Activated T-helper 1 cell treated with anti-CD3 and anti-CD28 coated beads, Interleukin-2, amount 50 U/mL, for 16 hours (primary cell): ENCODE data around the gene LRRC1.

Experiments
- DNase-seq, 2 donors: peaks; one replicate each; pipeline ENCODE4 v3.0.0-alpha.2; 2020; ENCODE audit warnings: low read depth in 1 of 2, low spot score in 1 of 2

Gene LRRC1

DNA sequence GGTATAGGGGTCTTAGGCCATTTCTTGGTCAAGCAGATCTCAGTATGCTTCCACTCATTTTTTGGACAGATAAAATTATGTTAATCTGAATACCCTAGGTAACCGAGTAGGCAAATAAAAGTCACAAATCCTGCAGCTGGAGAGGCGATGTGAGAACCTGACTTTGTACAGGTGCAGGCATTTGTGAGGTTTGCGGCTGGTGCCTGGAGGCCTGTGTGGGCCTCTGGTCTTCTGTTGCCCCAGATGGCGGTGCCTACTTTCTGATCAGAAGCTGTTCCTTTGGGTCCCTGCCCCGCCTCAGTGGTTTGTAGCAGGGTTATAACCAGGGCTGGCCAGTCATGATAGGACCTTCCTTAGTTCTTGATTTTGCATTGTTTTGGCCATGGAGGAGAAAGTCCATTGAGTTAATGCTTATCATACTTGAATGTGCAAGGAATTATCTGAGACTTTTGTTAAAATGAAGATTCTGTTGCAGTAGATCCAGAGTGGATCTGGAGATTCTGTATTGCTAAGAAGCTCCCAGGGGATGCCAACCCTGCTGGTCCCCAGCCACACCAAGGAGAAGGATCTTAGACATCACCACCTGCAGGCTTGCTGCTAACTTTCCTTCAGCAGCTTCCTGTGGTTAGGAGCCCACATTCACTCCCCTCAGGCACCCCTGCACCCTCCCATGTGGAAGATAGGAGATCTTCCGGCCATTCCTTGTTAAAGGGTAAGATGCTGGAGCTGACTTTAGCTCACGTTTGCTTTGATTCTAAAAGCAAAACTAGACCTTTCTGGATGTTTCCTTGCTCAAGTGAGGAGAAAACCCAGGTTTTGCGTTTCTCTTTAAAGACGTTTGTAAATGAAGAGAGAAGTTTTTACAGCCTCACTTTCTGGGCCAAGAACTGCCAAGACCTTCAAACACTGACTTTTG, 50.7 kb downstream of the LRRC1 start:
- DNase-seq: no peak

DNA sequence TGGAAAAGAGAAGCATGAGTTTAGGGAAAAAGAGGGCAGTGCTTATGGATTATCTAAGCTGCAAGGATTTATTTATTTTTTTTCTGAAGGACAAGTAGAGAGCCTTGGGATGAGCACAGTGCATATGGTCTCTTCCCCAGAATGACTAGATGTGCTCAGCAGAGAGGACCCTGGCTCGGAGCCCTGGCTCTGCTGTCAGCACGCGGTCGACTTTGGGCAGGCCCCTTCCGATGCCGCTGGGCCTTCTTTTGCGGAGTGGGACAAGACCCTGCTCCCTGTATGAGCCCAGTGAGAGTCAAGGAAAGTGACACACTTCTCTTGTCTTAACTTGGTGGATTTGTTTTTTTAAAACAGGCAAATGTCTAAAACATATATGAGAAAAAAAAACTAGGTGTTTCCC, 51.4 kb downstream of the LRRC1 start:
- no peak for DNase-seq

GRCh38 chr6:53847796-53848314, 53.0 kb downstream of the LRRC1 start:
- no peak for DNase-seq

GRCh38 chr6:53850527-53850926, 55.7 kb downstream of the LRRC1 start:
- DNase-seq: no peak

DNA sequence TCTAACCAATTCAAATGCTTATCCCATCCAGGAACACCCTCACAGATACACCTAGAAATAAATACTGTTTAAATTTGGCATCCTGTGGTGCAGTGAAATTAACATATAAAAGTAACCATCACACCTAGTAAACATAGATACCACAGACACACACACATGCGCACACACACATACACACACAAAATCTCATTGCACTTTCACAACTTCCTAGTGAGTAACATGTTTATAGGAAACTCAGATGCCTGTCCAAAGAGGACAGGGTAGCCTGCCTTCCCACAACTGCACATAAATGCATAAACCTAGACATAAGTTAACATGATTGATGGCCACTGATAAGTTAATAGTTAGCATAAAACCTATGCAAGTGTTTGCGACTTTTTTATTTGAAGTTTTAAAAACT, 56.8 kb downstream of the LRRC1 start:
- no peak for DNase-seq

DNA sequence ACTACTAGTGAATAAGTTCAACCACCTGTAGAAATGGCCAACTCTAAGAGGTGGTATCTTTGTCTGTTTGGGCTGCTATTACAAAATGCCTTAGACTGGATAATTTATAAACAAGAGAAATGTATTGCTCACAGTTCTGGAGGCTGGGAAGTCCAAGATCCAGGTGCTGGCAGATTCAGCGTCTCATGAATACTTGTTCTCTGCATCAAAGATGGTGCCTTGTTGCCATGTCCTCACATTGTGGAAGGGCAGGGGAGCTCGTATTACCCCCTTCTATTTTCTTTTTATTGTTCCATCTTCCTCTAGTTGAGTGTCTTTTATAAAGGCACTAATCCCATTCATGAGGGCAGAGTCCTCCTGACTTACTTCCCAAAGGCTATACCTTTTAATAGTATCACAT, 58.0 kb downstream of the LRRC1 start:
- no peak for DNase-seq

GRCh38 chr6:53854843-53855567, 60.2 kb downstream of the LRRC1 start:
- DNase-seq: no peak

- DNase-seq: no peak
Measured at GRCh38 chr6:53855940-53856339, 61.1 kb downstream of the LRRC1 start.

DNA sequence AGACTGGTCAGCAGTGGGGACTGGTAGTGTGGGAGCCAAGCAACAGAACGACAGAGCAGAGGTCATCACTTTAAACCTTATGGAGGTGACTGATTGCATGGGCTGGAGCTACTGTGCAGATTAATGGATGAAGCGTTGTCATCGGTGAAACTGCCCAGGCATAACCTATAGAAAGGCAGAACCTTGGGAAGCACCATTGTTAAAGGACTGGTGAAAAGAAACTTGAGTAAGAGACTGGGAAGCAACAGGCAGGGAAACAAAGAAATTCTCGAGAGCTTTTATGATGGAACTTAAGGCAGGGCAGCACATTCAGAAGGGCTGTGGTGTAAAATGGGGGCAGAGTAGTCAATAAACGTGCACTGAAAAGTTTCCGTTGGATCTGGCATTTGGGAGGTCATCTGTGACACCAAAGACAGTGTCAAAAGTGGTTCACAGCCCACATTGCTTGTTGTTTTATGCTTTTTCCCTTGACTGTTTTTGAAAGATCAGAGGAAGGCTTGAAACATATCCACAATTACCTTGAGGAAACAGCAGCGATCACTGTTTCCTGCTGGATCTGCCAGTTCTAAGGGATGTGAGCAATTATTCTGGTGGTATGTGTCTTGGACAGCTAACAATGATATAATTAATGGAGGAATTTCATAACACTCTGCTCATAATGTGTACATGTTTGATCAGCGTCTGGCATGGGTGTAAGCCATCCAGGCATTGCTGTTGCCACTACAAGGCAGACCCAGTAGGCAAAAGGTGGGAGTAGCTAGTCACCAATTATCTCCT, 62.7 kb downstream of the LRRC1 start:
- no peak for DNase-seq

- no peak for DNase-seq
Measured at GRCh38 chr6:53858196-53858595, 63.4 kb downstream of the LRRC1 start.

DNA sequence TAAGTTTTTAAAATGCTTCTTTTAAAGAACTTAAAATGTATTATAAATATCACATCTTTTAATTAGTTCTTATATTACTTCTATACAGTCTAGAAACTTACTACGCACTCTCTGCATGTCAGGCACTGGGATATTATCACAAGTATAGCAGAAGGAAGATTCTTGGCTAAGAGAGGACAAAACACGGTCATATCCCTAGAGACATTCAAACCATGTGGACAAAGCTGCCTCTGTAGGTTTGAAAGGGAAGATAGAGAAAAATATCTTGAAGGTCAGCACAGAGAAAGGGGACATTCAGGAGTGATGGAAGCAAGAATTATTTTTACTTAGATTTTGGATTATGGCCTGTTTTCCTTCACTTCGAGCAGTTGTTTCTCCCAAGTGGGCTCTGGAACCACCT, 64.1 kb downstream of the LRRC1 start:
- no peak for DNase-seq

DNA sequence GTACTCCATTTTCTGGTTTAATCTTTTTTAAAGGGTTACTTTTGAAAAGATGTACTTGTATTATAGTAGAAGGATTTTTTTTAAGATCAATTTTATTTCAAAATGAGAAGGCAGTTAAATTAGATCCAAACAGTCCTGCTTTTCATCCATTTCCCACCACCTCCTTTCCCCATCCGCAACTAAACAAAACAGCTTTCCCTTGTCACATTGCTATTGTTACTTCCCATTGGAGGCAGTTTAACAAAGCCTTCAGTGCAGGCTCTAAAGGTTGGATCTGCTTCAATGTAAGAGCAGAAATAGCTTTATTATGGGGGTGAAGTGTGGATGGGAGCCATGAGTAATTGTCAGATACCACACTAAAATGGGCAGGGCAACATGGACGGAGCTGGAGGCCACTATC, 65.7 kb downstream of the LRRC1 start:
- no peak for DNase-seq

- DNase-seq: no peak
Measured at GRCh38 chr6:53861518-53861917, 66.7 kb downstream of the LRRC1 start.

DNA sequence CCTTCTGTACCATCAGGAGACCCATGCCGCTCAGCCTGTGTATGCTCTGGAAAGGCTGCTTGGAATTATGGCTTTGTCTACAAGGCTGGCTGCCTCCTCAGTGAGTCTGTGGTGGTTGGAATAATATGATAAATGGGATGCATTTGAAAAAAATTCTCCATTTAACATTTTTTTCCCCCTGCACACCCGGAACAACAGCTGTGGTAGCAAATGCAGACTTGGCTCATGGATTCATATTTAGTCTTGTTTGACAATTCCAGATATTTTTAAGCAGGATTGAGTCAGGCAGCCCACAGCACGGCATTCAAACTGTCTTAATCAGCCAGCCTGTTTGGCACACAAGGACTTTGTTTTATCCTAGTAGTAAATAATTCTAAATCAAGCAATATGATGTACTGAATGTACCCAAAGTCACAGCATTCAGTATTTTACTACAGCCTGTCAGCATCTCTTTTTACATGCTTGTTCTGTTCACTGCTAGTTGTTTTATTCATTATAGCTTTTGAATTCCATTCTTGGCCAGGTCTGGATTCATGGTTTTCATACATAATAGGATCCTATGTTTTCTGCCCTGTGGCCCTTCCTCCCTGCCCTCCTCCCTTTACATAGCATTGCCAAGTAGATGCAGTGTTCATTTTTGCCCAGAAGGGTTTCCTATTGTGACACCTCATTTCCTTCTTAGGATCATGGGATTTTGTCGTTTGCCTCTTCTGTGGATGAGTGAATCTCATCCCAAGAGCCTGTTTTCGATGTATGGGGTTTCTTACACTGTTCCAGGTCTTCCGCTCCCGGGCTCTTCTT, 68.1 kb downstream of the LRRC1 start:
- DNase-seq: no peak

DNA sequence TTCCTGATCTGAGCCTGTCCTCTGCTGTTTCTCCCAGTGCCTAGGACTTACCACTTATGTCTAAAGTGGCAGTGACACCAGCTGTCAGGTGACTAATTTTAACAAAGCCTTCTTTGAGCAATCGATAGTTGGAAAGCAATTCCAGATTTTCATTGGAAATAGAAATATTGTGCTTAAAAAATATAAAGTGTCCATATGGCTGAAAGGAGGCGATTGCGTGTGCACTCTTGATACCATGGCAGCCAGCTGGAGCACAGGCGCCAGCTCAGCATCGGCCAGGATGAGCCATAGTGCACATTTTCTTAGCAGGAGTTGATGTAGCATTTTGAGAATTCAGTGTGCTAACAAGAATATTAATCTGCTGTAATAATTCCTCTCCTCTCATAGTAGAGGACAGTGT, 70.0 kb downstream of the LRRC1 start:
- DNase-seq: no peak

DNA sequence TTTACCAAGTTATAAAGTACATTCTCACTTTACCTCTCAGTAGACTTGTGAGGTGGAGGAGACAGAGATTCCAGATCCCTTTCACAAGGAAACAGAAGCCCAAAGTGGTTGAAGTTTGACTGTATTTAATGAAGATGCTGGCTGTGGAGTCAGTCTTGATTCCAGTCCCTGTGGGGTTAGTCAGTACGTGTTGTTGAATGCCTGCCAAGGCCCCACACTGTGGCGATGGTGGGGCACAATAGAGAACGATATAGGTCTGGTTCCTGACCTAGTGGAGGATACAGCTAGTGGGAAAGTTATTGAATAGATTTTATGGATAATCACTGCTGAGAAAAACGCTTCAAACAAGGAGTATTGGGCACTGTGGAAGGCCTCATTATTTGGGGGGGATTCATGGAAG, 71.4 kb downstream of the LRRC1 start:
- DNase-seq: no peak

GRCh38 chr6:53868626-53869025, 73.8 kb downstream of the LRRC1 start:
- DNase-seq: no peak

DNA sequence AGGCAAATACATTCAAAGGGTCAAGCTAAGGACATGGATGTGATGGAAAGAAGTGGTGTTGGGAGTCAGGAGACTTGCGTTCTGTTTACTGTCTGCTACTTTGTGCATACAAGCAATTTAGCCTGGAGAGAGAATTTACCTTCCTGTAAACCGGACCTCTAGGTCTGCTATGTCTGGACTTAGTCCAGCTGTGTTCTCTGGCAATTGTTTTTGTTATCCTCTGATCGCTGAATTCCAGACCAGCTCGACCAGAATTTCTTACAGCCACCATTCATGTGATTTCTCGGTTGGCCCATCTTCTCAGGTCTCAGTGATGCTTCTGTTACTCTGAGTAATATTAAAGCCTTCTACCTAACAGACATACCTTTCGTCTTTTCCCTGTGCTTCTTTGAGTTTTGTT, 75.2 kb downstream of the LRRC1 start:
- DNase-seq: no peak

GRCh38 chr6:53873922-53874321, 79.1 kb downstream of the LRRC1 start:
- DNase-seq: no peak

DNA sequence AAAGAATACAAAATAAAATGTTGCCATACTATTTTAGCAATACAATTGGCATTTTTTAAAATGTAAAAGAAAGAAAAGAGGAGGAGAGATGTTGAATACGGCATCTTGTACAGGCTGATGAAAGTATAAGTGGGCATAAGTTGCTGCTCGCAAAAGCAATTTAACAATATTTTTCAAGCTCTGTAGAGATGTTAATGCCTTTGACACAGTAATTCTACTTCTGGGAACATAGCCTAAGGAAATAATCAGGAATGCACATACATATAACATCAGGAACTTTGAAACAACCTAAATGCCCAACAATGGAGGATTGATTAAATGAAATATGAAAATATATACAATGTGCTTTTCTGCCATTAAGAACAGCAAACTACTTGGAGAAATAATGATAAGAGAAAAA, 80.2 kb downstream of the LRRC1 start:
- no peak for DNase-seq

GRCh38 chr6:53877151-53877550, 82.3 kb downstream of the LRRC1 start:
- DNase-seq: no peak
